Psoas muscle (tissue), 8 donors: ENCODE results near the gene SDR42E1. TPM values are rescaled to one million over a fixed set of nuclear protein-coding genes. Genes with fewer than 3 reads are reported as not detected.

Experiments
- ATAC-seq, 4 donors: fragments of 200-7000 bp; cut with Tn5 transposase; one replicate each; pipeline ENCODE4 v1.9.1; 2020; ENCODE audit warnings: moderate library complexity in 3 of 4, mild to moderate bottlenecking in 2 of 4
- DNase-seq, 2 donors: peaks; one replicate each; pipeline ENCODE4 v3.0.0-alpha.2; 2020
- H3K27ac ChIP-seq: fragments of 200-600 bp; one replicate; pipeline ENCODE4 v1.8.0; 2022
- H3K27me3 ChIP-seq, 3 donors: fragments of 200-600 bp in 1 of 3; one replicate each; pipeline versions ENCODE4 v1.6.1 to v1.8.0; 2013 to 2022; ENCODE audit warnings: low read length in 2 of 3, mild to moderate bottlenecking in 2 of 3, moderate library complexity in 1 of 3; ENCODE audit not compliant: insufficient read depth in 3 of 3
- H3K36me3 ChIP-seq, 2 donors: fragments of 200-600 bp in 1 of 2; one replicate each; pipeline versions ENCODE4 v1.6.1 to v1.8.0; 2013 to 2022; ENCODE audit warnings: low read depth in 1 of 2, mild to moderate bottlenecking in 1 of 2, moderate library complexity in 1 of 2; ENCODE audit not compliant: insufficient read depth in 1 of 2
- H3K4me1 ChIP-seq: fragments of 200-600 bp; one replicate; pipeline ENCODE4 v1.8.0; 2022
- H3K4me3 ChIP-seq: fragments of 200-600 bp; one replicate; pipeline ENCODE4 v1.8.0; 2022; ENCODE audit warnings: mild to moderate bottlenecking
- H3K9me3 ChIP-seq: fragments of 200-600 bp; one replicate; pipeline ENCODE4 v1.8.0; 2022
- WGBS, 3 donors: extraction: QIAGEN DNeasy Blood & Tissue Kit; methylation state at CpG; one replicate each; pipeline versions ENCODE4 v1.1.6 to v1.1.7; 2013; 5-methylcytosine and 5-hydroxymethylcytosine counted together
- intact Hi-C, 2 donors: fragments of 100-400 bp; cut with DNase I; formaldehyde crosslinking; loops; one replicate each; pipeline versions ENCODE4 v1.11.0 to v1.14.2; 2022
- polyA plus RNA-seq, 3 donors: library from polyadenylated mRNA; stranded (reverse); fragments of 200-250 nt; gene quantifications; one replicate each; pipeline ENCODE4 v1.2.3, GENCODE V29; 2013
- total RNA-seq, 4 donors: library from RNA; stranded (reverse); fragmentation: NEBNext Ultra II Directional in 2 of 4; extraction: Animal tissue kit (Norgen Biotek cat#: 25700) in 2 of 4; gene quantifications; one replicate each; pipeline versions ENCODE4 v1.2.1 to v1.2.4, GENCODE V29; 2021 to 2023
- TF ChIP-seq, protein P1 (sequence below): fragments of 200-600 bp; IDR thresholded peaks from one replicate; pipeline ENCODE4 v1.8.0; 2022; ENCODE audit warnings: antibody characterized with exemption
- donor health status: healthy with polysubstance abuse.
- donor health status: DM: no; HTN: no; CAD: no; lungs with moderate emphysema.
- donor health status: Bipolar disorder and iron deficiency.
- donor health status: healthy.
- donor health status: DM: yes; HTN: yes; CAD: no.
- donor health status: DM: no; HTN: no; CAD: no.
- donor health status: DM: no; HTN: no; CAD: no.
- donor health status: DM: yes; HTN: yes; CAD: no.

The SDR42E1 gene
- total and polyA plus RNA-seq, 7 donors = 0.01 to 0.04 (median 0.03) TPM; not detected in 3

DNA sequence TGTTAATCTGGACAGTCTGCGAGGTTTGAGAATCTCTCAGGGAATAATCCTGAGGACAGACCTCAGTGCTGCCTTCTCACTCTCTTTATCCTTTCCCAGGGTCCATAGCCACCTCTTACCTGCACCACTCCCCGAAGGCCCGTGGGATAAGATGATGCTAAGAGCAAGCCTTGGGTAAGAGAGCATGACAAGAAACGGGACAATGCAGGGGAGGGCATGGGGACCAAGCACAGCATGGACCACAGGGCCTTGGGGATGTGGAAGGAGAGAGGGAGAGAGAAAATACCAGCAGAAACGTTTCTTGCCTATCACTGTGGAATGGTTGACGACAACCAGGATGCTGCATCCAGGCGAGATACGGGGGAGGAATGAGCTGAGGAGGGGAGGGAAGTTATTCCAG is 8.3 kb upstream of the SDR42E1 start:
- WGBS, 3 donors = 52 to 59% (median 57%) methylated on average over 8 of the region's 8 CpGs
- intact Hi-C loops = no loop called here

DNA sequence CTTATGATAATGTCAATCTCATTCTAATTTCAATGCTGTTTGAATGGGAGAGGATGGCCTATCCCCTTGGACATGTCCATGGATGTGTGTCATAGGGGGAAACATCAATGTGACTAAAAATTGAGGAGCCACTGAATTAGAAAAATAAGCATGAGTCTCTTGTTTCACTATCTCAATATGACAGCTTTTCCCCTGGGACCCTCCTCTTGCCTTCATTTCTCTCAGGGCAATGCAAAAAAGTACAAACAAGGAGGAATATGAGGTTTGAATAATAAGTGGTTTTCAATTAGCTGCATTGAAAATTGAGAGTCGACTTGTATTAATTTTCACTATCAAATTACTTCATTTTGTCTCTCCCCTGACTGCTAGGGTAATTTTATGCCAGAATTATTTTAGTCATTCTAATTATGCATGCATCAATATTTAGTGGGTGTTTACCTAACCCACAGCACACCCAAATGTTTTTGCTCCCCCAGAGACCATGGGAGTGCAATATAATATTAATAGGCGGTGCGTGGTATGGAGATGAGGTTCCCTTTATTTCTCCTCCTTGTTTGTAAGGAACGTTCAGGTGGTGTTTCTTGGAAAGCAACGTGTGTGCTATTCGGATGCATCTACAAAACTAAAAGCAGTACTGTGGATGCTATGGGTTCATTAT is 6.8 kb upstream of the SDR42E1 start:
- TF ChIP-seq, protein P1, sequence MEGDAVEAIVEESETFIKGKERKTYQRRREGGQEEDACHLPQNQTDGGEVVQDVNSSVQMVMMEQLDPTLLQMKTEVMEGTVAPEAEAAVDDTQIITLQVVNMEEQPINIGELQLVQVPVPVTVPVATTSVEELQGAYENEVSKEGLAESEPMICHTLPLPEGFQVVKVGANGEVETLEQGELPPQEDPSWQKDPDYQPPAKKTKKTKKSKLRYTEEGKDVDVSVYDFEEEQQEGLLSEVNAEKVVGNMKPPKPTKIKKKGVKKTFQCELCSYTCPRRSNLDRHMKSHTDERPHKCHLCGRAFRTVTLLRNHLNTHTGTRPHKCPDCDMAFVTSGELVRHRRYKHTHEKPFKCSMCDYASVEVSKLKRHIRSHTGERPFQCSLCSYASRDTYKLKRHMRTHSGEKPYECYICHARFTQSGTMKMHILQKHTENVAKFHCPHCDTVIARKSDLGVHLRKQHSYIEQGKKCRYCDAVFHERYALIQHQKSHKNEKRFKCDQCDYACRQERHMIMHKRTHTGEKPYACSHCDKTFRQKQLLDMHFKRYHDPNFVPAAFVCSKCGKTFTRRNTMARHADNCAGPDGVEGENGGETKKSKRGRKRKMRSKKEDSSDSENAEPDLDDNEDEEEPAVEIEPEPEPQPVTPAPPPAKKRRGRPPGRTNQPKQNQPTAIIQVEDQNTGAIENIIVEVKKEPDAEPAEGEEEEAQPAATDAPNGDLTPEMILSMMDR = no peak
- Histone ChIP-seq H3K36me3 (no peaks in the 10 kb centered on the region), H3K4me3 (no peak overlapping the region), H3K27me3 (no peaks in the 10 kb centered on the region), H3K27ac (no peak overlapping the region), H3K9me3 (peaks cover 9% of the 10 kb centered on the region), H3K4me1 (no peaks in the 10 kb centered on the region)
- intact Hi-C loops = no loop called here
- DNase-seq (no peak), ATAC-seq (no peak)
- WGBS, 3 donors = 75 to 77% (median 77%) methylated on average over 6 of the region's 6 CpGs

More for the DNA sequence above, 8.3 kb upstream of the SDR42E1 start:
- H3K36me3 ChIP-seq = no peaks in the 10 kb centered on the region
- no peaks in the 10 kb centered on the region for H3K4me1 ChIP-seq
- no peak overlapping the region for H3K27ac ChIP-seq
- ATAC-seq (no peak), DNase-seq (no peak)
- TF ChIP-seq, protein P1 = no peak
- H3K9me3 ChIP-seq = peaks cover 9% of the 10 kb centered on the region
- H3K4me3 ChIP-seq = no peak overlapping the region
- H3K27me3 ChIP-seq = no peaks in the 10 kb centered on the region

DNA sequence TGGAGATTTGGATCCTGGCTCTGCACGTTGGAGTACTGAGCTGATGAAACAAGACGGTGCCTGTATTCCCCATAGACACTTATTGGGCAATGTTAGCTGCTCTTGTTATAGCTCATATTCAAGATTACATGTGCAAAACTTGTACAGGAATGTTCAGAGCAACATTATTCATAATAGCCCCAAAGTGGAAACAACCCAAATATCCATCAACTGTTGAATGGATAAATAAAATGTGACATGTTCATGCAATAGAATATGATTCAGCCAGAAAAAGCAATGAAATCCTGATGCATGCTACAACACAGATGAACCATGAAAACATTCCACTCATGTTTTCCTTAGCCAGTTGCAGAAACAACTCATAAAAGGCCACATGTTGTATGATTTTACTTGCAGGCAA is 5.7 kb upstream of the SDR42E1 start:
- intact Hi-C loops = no loop called here
- TF ChIP-seq, protein P1 = no peak

DNA sequence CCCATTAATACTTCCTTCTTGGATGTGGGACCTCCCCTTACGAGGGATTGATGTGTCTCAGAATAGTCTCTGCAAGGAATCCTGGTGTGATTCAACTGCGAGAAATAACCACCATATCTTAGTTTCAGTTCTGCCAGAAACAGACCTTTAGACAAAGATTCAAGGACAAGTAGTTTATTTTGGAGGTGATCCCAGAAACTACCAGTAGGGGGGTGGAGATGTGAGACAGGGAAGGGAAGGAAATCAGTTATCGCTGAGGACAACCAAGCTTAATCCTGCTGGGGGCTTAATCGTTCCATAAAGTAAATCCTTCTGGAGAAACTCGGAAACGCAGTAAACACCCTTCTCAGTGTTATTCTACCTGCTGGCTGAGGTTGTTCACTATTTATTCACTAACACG is 5.0 kb upstream of the SDR42E1 start:
- Histone ChIP-seq H3K4me1 (no peaks in the 10 kb centered on the region), H3K4me3 (no peak overlapping the region), H3K27ac (no peak overlapping the region), H3K9me3 (peaks cover 9% of the 10 kb centered on the region), H3K36me3 (no peaks in the 10 kb centered on the region), H3K27me3 (peaks cover 0 to under 1% (median 0%) of the 10 kb centered on the region in 3 donors)
- TF ChIP-seq, protein P1 = no peak
- 40 to 51% (median 43%) methylated on average over 7 of the region's 7 CpGs for WGBS, 3 donors
- DNase-seq = no peak
- no peak for ATAC-seq
- intact Hi-C loops = no loop called here

More for the DNA sequence above, 5.7 kb upstream of the SDR42E1 start:
- H3K27ac ChIP-seq = no peak overlapping the region
- no peak for DNase-seq
- no peak overlapping the region for H3K4me3 ChIP-seq
- no peaks in the 10 kb centered on the region for H3K4me1 ChIP-seq
- no peaks in the 10 kb centered on the region for H3K36me3 ChIP-seq
- 44 to 51% (median 46%) methylated on average over 2 of the region's 2 CpGs for WGBS, 3 donors
- H3K9me3 ChIP-seq = peaks cover 9% of the 10 kb centered on the region
- no peaks in the 10 kb centered on the region for H3K27me3 ChIP-seq
- no peak for ATAC-seq

- Histone ChIP-seq H3K4me3 (no peak overlapping the region), H3K27ac (no peak overlapping the region), H3K9me3 (peaks cover 9% of the 10 kb centered on the region), H3K4me1 (no peaks in the 10 kb centered on the region), H3K27me3 (peaks cover 0 to 4% (median 2%) of the 10 kb centered on the region in 3 donors), H3K36me3 (no peaks in the 10 kb centered on the region)
- intact Hi-C loops = no loop called here
- ATAC-seq (no peak), DNase-seq (no peak)
- WGBS, 3 donors = 80 to 85% (median 84%) methylated on average over 2 of the region's 2 CpGs
- TF ChIP-seq, protein P1 = no peak
These were observed 1.9 kb upstream of the SDR42E1 start for GRCh38 chr16:82013139-82013538.
